HG02588 (cell line): ENCODE measurements around the gene RNF215.
"Not testable (repeated sequence)": the region's sequence is repeated elsewhere in the genome, so short reads cannot be mapped to it uniquely, and the experiment has no call there.

Experiments
- ATAC-seq: cut with Tn5 transposase; IDR thresholded peaks from one replicate; pipeline ENCODE4 v1.9.1; 2021; ENCODE audit warnings: mild to moderate bottlenecking, moderate library complexity; ENCODE audit not compliant: unreplicated experiment

The RNF215 gene

GRCh38 chr22:30421695-30422480 lies 34.7 kb upstream of the RNF215 start:
- no peak for ATAC-seq

GRCh38 chr22:30420347-30421125 lies 33.3 kb upstream of the RNF215 start:
- ATAC-seq, result no peak

GRCh38 chr22:30416837-30417236 lies 29.6 kb upstream of the RNF215 start:
- ATAC-seq, result no peak

- no peak for ATAC-seq
Observed at GRCh38 chr22:30416403-30416802, 29.2 kb upstream of the RNF215 start.

GRCh38 chr22:30414525-30415047 lies 27.4 kb upstream of the RNF215 start:
- ATAC-seq, result no peak

- no peak for ATAC-seq
Observed at GRCh38 chr22:30413745-30414524, 26.7 kb upstream of the RNF215 start.

- ATAC-seq, result no peak
Observed at GRCh38 chr22:30413001-30413400, 25.8 kb upstream of the RNF215 start.

- no peak for ATAC-seq
Observed at GRCh38 chr22:30411780-30412179, 24.6 kb upstream of the RNF215 start.

- no peak for ATAC-seq
Observed at GRCh38 chr22:30408388-30409102, 21.3 kb upstream of the RNF215 start.

- ATAC-seq, result no peak
Observed at GRCh38 chr22:30406400-30406799, 19.2 kb upstream of the RNF215 start.

GRCh38 chr22:30405731-30406130 lies 18.5 kb upstream of the RNF215 start:
- ATAC-seq, result no peak

- no peak for ATAC-seq
Observed at GRCh38 chr22:30404307-30404706, 17.1 kb upstream of the RNF215 start.

GRCh38 chr22:30402766-30403104 lies 15.5 kb upstream of the RNF215 start:
- ATAC-seq, result not testable (repeated sequence)

GRCh38 chr22:30402028-30402765 lies 15.0 kb upstream of the RNF215 start:
- ATAC-seq, result no peak

GRCh38 chr22:30401024-30401423 lies 13.8 kb upstream of the RNF215 start:
- ATAC-seq, result not testable (repeated sequence)

GRCh38 chr22:30400159-30400558 lies 12.9 kb upstream of the RNF215 start:
- no peak for ATAC-seq

- no peak for ATAC-seq
Observed at GRCh38 chr22:30399718-30400117, 12.5 kb upstream of the RNF215 start.

- ATAC-seq, result no peak
Observed at GRCh38 chr22:30398685-30399680, 11.8 kb upstream of the RNF215 start.
